ENCODE data around the gene KIF1A. TPM values are rescaled to one million over a fixed set of nuclear protein-coding genes. Genes with fewer than 3 reads are reported as not detected.

The KIF1A gene
- total and polyA plus RNA-seq, 2 of the 13 experiments (the other 11 are each of a cell fraction or from before 2014, with no cell fraction given): 0.01 TPM; not detected in 1

GRCh38 chr2:240796543-240797499 is 23.2 kb downstream of the KIF1A start (continued):
- TF ChIP-seq RERE (CRISPR knock-in tag; IDR thresholded peaks at IDR 0.05; ENCODE audit: low read depth): no peak
- no peak for TF ChIP-seq PBX2 (CRISPR knock-in tag; IDR thresholded peaks at IDR 0.05)
- no peak for TF ChIP-seq PCBP1 (IDR thresholded peaks at IDR 0.05; ENCODE audit: borderline replicate concordance, low read depth, low read length)
- TF ChIP-seq ZNF331 (CRISPR knock-in tag; IDR thresholded peaks at IDR 0.05): no peak
- TF ChIP-seq SETDB1 (CRISPR knock-in tag; IDR thresholded peaks at IDR 0.05; ENCODE audit: borderline replicate concordance): no peak
- no peak for TF ChIP-seq TFAP4 (IDR thresholded peaks at IDR 0.05; ENCODE audit: borderline replicate concordance, low read depth)
